Naive thymus-derived CD4-positive, alpha-beta T cell (primary cell): ENCODE results near the gene ENTHD1. TPM values are rescaled to one million over a fixed set of nuclear protein-coding genes. Genes with fewer than 3 reads are reported as not detected.

Experiments used
- ATAC-seq: fragments of 150-1000 bp; cut with Tn5 transposase; 2 replicates; pipeline ENCODE4 v1.10.0; 2021; ENCODE audit warnings: mild to moderate bottlenecking, moderate library complexity
- CTCF ChIA-PET: fragments of 350-600 bp; sonication (Branson Sonifier 250); formaldehyde crosslinking; loops from one replicate; lab custom pipeline; 2021; ENCODE audit warnings: antibody characterized with exemption; lab: Charles Lee
- POLR2A ChIA-PET: fragments of 350-600 bp; sonication (Branson Sonifier 250); formaldehyde crosslinking; loops from one replicate; lab custom pipeline; 2021; ENCODE audit warnings: antibody characterized with exemption, inconsistent platforms; lab: Charles Lee
- DNase-seq, 9 donors: peaks; one replicate each; pipeline versions ENCODE4 v3.0.0 to v3.0.0-alpha.2; 2020 to 2022; ENCODE audit warnings: mixed read lengths in 1 of 9
- H3K27ac ChIP-seq: one replicate; pipeline ENCODE4 v1.7.0; 2013; ENCODE audit warnings: mild to moderate bottlenecking, low read depth, low read length, moderate library complexity
- H3K27me3 ChIP-seq, 2 donors: one replicate each; pipeline ENCODE4 v1.7.0; 2013; ENCODE audit warnings: low read length in 2 of 2, mild to moderate bottlenecking in 2 of 2, moderate library complexity in 2 of 2; ENCODE audit not compliant: control insufficient read depth in 2 of 2, insufficient read depth in 2 of 2
- H3K36me3 ChIP-seq, 3 experiments: 1 replicate in 2 of 3; 2 replicates in 1 of 3; pipeline ENCODE4 v1.7.0; 2013; ENCODE audit warnings: low read length in 3 of 3, mild to moderate bottlenecking in 3 of 3, moderate library complexity in 1 of 3; ENCODE audit not compliant: insufficient read depth in 3 of 3, control insufficient read depth in 2 of 3
- H3K4me1 ChIP-seq, 2 donors: one replicate each; pipeline ENCODE4 v1.7.0; 2013; ENCODE audit warnings: low read length in 2 of 2, mild to moderate bottlenecking in 2 of 2, moderate library complexity in 1 of 2; ENCODE audit not compliant: control insufficient read depth in 2 of 2, insufficient read depth in 2 of 2
- H3K4me3 ChIP-seq: 2 replicates; pipeline ENCODE4 v1.7.0; 2013; ENCODE audit warnings: mild to moderate bottlenecking, low read length
- H3K9me3 ChIP-seq, 3 experiments: 1 replicate in 2 of 3; 2 replicates in 1 of 3; pipeline ENCODE4 v1.7.0; 2013; ENCODE audit warnings: low read length in 3 of 3; ENCODE audit not compliant: control insufficient read depth in 2 of 3
- H3K27ac Mint-ChIP-seq, 9 donors: one replicate each; pipeline ENCODE4 v1.8.0; 2020 to 2022; ENCODE audit warnings: mixed read lengths in 9 of 9, mild to moderate bottlenecking in 8 of 9, moderate library complexity in 5 of 9, inconsistent platforms in 2 of 9
- H3K27me3 Mint-ChIP-seq, 5 donors: one replicate each; pipeline ENCODE4 v1.8.0; 2021 to 2022; ENCODE audit warnings: mixed read lengths in 5 of 5, mild to moderate bottlenecking in 1 of 5
- H3K36me3 Mint-ChIP-seq, 5 donors: one replicate each; pipeline ENCODE4 v1.8.0; 2020 to 2022; ENCODE audit warnings: mixed read lengths in 5 of 5, mild to moderate bottlenecking in 3 of 5, inconsistent platforms in 1 of 5
- H3K4me1 Mint-ChIP-seq, 7 donors: one replicate each; pipeline ENCODE4 v1.8.0; 2020 to 2022; ENCODE audit warnings: mixed read lengths in 7 of 7, mild to moderate bottlenecking in 3 of 7, inconsistent platforms in 1 of 7
- H3K4me3 Mint-ChIP-seq, 10 donors: one replicate each; pipeline ENCODE4 v1.8.0; 2020 to 2022; ENCODE audit warnings: mild to moderate bottlenecking in 10 of 10, mixed read lengths in 10 of 10, moderate library complexity in 6 of 10, inconsistent platforms in 2 of 10
- H3K9me3 Mint-ChIP-seq, 11 donors: one replicate each; pipeline ENCODE4 v1.8.0; 2020 to 2022; ENCODE audit warnings: mixed read lengths in 11 of 11, mild to moderate bottlenecking in 4 of 11, inconsistent platforms in 1 of 11, moderate library complexity in 1 of 11
- intact Hi-C, 2 donors: fragments of 100-400 bp; cut with micrococcal nuclease; formaldehyde crosslinking; loops; one replicate each; pipeline ENCODE4 v1.15.1; 2023
- polyA plus RNA-seq, 2 donors: library from polyadenylated mRNA; unstranded; fragments of 300-500 nt; fragmentation: Illumina TruSeq; gene quantifications; one replicate each; pipeline ENCODE4 v1.2.3, GENCODE V29; 2021
- total RNA-seq, 6 experiments: library from RNA in 5 of 6; stranded (reverse) in 5 of 6; gene quantifications; 1 replicate in 5 of 6; 2 replicates in 1 of 6; pipeline ENCODE4 v1.2.3 and lab custom pipeline; 2021 to 2026

The ENTHD1 gene, protein sequence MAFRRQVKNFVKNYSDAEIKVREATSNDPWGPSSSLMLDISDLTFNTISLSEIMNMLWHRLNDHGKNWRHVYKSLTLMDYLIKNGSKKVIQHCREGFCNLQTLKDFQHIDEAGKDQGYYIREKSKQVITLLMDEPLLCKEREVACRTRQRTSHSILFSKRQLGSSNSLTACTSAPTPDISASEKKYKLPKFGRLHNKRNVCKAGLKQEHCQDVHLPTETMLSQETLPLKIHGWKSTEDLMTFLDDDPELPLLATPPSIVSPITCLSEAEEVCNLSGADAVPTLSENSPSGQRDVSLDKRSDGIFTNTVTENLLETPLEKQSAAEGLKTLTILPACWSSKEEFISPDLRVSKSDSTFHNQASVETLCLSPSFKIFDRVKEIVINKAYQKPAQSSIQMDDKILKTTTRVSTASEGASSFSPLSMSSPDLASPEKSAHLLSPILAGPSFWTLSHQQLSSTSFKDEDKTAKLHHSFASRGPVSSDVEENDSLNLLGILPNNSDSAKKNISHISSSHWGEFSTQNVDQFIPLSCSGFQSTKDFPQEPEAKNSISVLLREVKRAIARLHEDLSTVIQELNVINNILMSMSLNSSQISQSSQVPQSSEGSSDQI
- total RNA-seq (under 1 TPM in 3 of 5 experiments, not detected in 2; 0.12 to 0.60 (median 0.30) TPM), polyA plus RNA-seq (under 1 TPM; 0.19 to 0.24 TPM), total RNA-seq (lab: John Stamatoyannopoulos, UW) (not detected)

DNA sequence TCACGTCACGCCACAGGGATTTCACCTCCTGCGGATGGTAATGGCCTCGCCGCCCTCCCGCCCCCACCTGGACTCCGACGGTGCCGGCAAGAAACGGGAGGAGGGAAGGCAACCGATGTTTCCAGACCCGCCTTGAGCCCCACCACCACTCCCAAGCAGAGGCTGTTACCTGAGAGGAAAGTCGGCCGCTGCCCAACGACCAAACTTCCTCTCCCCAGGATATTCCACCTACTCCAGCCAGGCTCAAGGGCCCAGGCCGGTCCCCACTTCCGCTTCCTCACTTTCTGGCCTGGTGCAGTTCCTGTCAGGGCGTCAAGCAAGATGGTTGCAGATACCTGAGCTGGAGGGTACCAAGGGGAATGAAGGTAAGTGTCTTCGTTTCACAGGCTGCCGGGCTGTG, at the start of gene ENTHD1:
ENTHD1 (minus strand) TSS at position 235 of the 400 bp plus-strand sequence. CDS start 6,012 bp downstream, outside the sequence.
- Mint-ChIP-seq H3K36me3 (peaks cover 0 to 3% (median 0%) of the 10 kb centered on the region in 5 donors), H3K27me3 (no peaks in the 10 kb centered on the region), H3K4me3 (no peak within 1 kb of the TSS), H3K27ac (peak within 1 kb of the TSS in 2 of 9 donors; percentile 52 to 70), H3K9me3 (no peaks in the 10 kb centered on the region), H3K4me1 (peaks cover 6 to 21% (median 13%) of the 10 kb centered on the region in 7 donors)
- ATAC-seq = no peak
- no peak within 1 kb of the TSS for H3K4me3 ChIP-seq
- no peak for DNase-seq
- H3K9me3 ChIP-seq = no peaks in the 10 kb centered on the region
- ChIA-PET POLR2A (interaction anchor here (0.9 to 2.6 kb wide), 2 partner anchors 13 to 151 kb away, joined by 4 to 9 read pairs; no protein-coding TSS in a partner anchor), CTCF (interaction anchor here (0.8 to 1.7 kb wide), 2 partner anchors 27 to 131 kb away, joined by 4 to 7 read pairs; no protein-coding TSS in a partner anchor)
- intact Hi-C loops = no loop called here
- no peaks in the 10 kb centered on the region for H3K36me3 ChIP-seq
- no peak within 1 kb of the TSS for H3K27ac ChIP-seq
- H3K4me1 ChIP-seq = peaks cover 11 to 12% of the 10 kb centered on the region in 2 donors
- H3K27me3 ChIP-seq = no peaks in the 10 kb centered on the region

DNA sequence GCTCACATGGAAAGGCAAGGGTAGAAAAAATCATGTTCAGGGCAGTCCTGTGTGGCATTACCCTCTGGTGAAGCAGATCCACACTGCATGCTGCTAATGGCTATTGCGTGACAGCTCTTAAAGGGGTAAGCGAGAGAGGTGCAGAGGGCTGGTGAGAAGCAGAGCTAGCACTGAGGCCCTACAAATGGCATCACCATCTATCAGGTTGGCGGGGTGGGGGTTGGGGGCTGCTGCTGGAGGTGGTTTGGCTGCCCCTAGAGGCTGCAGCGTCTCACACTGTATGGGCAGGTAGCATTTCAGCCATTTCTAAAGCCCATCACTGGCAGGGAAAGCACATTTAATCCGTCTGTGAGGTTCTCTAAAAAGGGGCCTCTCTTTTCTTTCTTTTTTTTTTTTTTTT, 49.8 kb upstream of the ENTHD1 start:
- peaks cover 84 to 97% of the 10 kb centered on the region in 2 donors for H3K4me1 ChIP-seq
- no peaks in the 10 kb centered on the region for H3K27me3 ChIP-seq
- POLR2A ChIA-PET = interaction anchor here (0.6 to 2.5 kb wide), 18 partner anchors 8 to 423 kb away, joined by 3 to 18 read pairs (median 4); partner anchors contain the start of genes ADSL and ATF4
- no peak for DNase-seq
- H3K27ac ChIP-seq = peak overlapping the region; percentile 79
- intact Hi-C loops = loop anchor here (5.0 to 10.0 kb wide), 5 partner anchors 109 to 404 kb away; partner anchors contain the start of gene ADSL (in 1 of the 2)
- no peaks in the 10 kb centered on the region for H3K9me3 Mint-ChIP-seq
- peak; percentile 39 for ATAC-seq
- H3K27me3 Mint-ChIP-seq = no peaks in the 10 kb centered on the region
- peak overlapping the region; percentile 14 for H3K4me3 ChIP-seq
- H3K27ac Mint-ChIP-seq = peak overlapping the region in 6 of 9 donors; percentile 67 to 98 (median 97)
- no peaks in the 10 kb centered on the region for H3K9me3 ChIP-seq
- H3K36me3 ChIP-seq = peaks cover 3 to 6% (median 4%) of the 10 kb centered on the region in 3 experiments
- peak overlapping the region; percentile 53 to 86 (median 78) for H3K4me3 Mint-ChIP-seq
- peaks cover 68 to 97% (median 92%) of the 10 kb centered on the region in 7 donors for H3K4me1 Mint-ChIP-seq
- peaks cover 1 to 17% (median 12%) of the 10 kb centered on the region in 5 donors for H3K36me3 Mint-ChIP-seq
- CTCF ChIA-PET = interaction anchor here (0.9 to 2.6 kb wide), 15 partner anchors 9 to 414 kb away, joined by 3 to 23 read pairs (median 5); partner anchors contain the start of gene TMA7B

DNA sequence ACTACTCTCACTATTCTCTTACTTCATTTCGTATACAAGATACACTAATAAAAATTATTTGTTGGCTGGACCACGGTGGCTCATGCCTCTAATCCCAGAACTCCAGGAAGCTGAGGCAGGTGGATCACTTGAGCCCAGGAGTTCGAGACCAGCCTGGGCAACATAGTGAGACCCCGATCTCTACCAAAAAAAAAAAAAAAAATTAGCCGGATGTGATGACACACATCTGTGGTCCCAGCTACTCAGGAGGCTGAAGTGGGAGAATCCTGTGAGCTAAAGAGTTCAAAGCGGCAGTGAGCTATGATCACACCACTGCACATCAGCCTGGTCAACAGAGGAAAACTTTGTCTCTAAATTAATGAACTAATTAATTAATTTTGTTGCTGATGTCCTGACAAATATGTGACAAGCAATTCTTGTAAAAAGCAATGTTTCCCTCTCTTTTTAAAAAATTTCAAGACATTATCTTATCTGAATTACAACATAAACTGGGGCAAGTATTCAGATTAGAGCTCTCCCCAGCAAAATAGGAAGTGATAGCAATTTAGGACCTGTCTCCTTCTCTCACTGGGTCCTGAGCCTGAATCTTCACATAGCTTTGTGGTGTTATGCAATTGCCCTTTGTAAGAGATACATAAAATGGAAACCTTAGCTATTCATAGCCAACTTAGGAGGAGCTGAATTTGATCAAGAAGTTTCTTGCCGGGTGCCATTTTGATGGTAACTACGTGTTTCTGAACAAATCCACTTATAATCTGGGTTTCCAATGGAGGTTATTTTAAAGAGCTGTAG, 49.1 kb upstream of the ENTHD1 start:
- H3K4me1 Mint-ChIP-seq = peaks cover 69 to 97% (median 92%) of the 10 kb centered on the region in 7 donors
- Histone ChIP-seq H3K27ac (peak overlapping the region; percentile 79), H3K4me3 (peak overlapping the region; percentile 14), H3K4me1 (peaks cover 84 to 96% of the 10 kb centered on the region in 2 donors), H3K36me3 (peaks cover 0 to 6% (median 4%) of the 10 kb centered on the region in 3 experiments), H3K9me3 (no peaks in the 10 kb centered on the region), H3K27me3 (no peaks in the 10 kb centered on the region)
- H3K27me3 Mint-ChIP-seq = no peaks in the 10 kb centered on the region
- no peaks in the 10 kb centered on the region for H3K9me3 Mint-ChIP-seq
- peaks cover 0 to 17% (median 9%) of the 10 kb centered on the region in 5 donors for H3K36me3 Mint-ChIP-seq
- H3K27ac Mint-ChIP-seq = peak overlapping the region in 6 of 9 donors; percentile 67 to 98 (median 97)
- DNase-seq (no peak), ATAC-seq (no peak)
- ChIA-PET POLR2A (interaction anchor here (0.6 to 2.5 kb wide), 20 partner anchors 8 to 423 kb away, joined by 3 to 18 read pairs (median 4); partner anchors contain the start of genes ADSL and ATF4), CTCF (interaction anchor here (0.6 to 2.6 kb wide), 22 partner anchors 8 to 413 kb away, joined by 3 to 23 read pairs (median 4); partner anchors contain the start of gene TMA7B)
- intact Hi-C loops = loop anchor here (5.0 to 10.0 kb wide), 5 partner anchors 108 to 405 kb away; partner anchors contain the start of gene ADSL (in 1 of the 2)
- H3K4me3 Mint-ChIP-seq = peak overlapping the region; percentile 34 to 86 (median 74)

DNA sequence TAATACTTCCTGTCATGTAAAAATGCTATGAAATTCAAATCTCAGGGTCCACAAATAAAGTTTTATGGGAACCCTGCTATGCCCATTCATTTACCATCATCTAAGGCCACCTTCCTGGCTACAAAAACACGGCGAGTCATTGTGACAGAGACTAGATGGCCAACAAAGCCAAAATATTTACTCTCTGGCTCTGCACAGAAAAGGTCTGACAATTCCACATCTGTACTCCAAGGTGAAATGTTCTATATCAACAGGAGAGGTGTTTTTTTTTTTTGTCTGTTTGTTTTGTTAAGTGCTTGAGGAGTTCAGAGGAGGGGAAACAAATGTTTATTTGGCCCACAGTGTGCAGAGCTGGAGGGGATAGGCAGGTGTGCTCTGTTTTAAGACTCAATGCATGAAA, 48.0 kb upstream of the ENTHD1 start:
- H3K4me3 Mint-ChIP-seq = peak overlapping the region in 4 of 10 donors; percentile 15 to 80 (median 34)
- H3K27ac Mint-ChIP-seq = peak overlapping the region in 6 of 9 donors; percentile 67 to 98 (median 94)
- H3K9me3 ChIP-seq = no peaks in the 10 kb centered on the region
- H3K27me3 Mint-ChIP-seq = no peaks in the 10 kb centered on the region
- CTCF ChIA-PET = interaction anchor here (0.7 to 2.6 kb wide), 9 partner anchors 9 to 407 kb away, joined by 3 to 23 read pairs (median 4); partner anchors contain the start of gene TMA7B
- intact Hi-C loops = loop anchor here (1.0 to 10.0 kb wide), 14 partner anchors 10 to 409 kb away; partner anchors contain the start of genes ADSL (in 1 of the 2) and RPS19BP1 (in 1 of the 2)
- DNase-seq (no peak), ATAC-seq (no peak)
- H3K27ac ChIP-seq = peak overlapping the region; percentile 79
- peaks cover 0 to 17% (median 0%) of the 10 kb centered on the region in 5 donors for H3K36me3 Mint-ChIP-seq
- H3K4me1 Mint-ChIP-seq = peaks cover 69 to 97% (median 92%) of the 10 kb centered on the region in 7 donors
- no peaks in the 10 kb centered on the region for H3K36me3 ChIP-seq
- H3K4me1 ChIP-seq = peaks cover 85 to 96% of the 10 kb centered on the region in 2 donors
- POLR2A ChIA-PET = interaction anchor here (1.0 to 2.5 kb wide), 7 partner anchors 9 to 406 kb away, joined by 3 to 18 read pairs (median 5); partner anchors contain the start of gene ADSL
- no peaks in the 10 kb centered on the region for H3K9me3 Mint-ChIP-seq
- H3K4me3 ChIP-seq = no peak overlapping the region
- H3K27me3 ChIP-seq = no peaks in the 10 kb centered on the region

DNA sequence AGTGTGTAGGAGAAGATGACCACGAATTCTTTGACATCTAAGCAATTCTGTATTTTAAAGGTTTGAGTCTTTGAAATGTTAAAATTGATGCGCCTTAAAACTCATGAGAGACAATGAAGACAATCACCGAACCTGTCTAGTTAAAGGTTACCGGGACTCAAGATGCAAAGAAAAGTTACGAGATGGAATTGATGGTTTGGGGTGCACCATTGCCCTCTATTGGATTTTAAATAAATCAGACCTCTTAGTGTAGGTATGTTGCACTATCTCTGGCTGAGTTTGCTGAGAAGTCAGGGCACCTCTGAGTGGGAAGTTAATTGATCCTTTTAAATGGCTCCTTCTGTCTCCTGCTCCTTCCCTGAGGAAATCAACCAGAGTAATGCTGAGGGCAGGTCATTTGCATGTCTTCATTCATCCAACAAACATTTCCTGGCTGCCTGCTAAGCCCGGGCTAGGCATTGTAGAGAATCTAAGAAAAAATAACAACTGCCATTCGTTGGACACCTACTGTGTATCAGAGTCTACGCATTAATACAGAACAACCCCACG, 47.3 kb upstream of the ENTHD1 start:
- CTCF ChIA-PET = interaction anchor here (1.0 to 2.6 kb wide), 2 partner anchors 84 to 102 kb away, joined by 3 to 23 read pairs; no protein-coding TSS in a partner anchor
- Mint-ChIP-seq H3K9me3 (peaks cover 0 to 1% (median 0%) of the 10 kb centered on the region in 11 donors), H3K4me3 (peak overlapping the region; percentile 39 to 84 (median 70)), H3K27me3 (no peaks in the 10 kb centered on the region), H3K36me3 (peaks cover 0 to 23% (median 0%) of the 10 kb centered on the region in 5 donors), H3K4me1 (peaks cover 70 to 97% (median 93%) of the 10 kb centered on the region in 7 donors), H3K27ac (peak overlapping the region in 5 of 9 donors; percentile 80 to 99 (median 98))
- POLR2A ChIA-PET = no interaction called here
- DNase-seq = peak in 7 of 9 donors; percentile 56 to 81 (median 75)
- H3K9me3 ChIP-seq = no peaks in the 10 kb centered on the region
- intact Hi-C loops = loop anchor here (1.0 to 10.0 kb wide), 18 partner anchors 10 to 408 kb away; partner anchors contain the start of genes ADSL (in 1 of the 2), GRAP2 (in 1 of the 2) and RPS19BP1 (in 1 of the 2)
- H3K36me3 ChIP-seq = no peaks in the 10 kb centered on the region
- no peaks in the 10 kb centered on the region for H3K27me3 ChIP-seq
- H3K4me3 ChIP-seq = peak overlapping the region; percentile 32
- peaks cover 85 to 96% of the 10 kb centered on the region in 2 donors for H3K4me1 ChIP-seq
- ATAC-seq = peak; percentile 76
- H3K27ac ChIP-seq = peak overlapping the region; percentile 79
